ENCODE data around the gene BAZ2A. TPM values are rescaled to one million over a fixed set of nuclear protein-coding genes. Genes with fewer than 3 reads are reported as not detected.
"Not testable (repeated sequence)": the region's sequence is repeated elsewhere in the genome, so short reads cannot be mapped to it uniquely, and the experiment has no call there.

The BAZ2A gene
- total RNA-seq, 1 experiment from 2014 or later, result 7.4 TPM

GRCh38 chr12:56602239-56602638 lies 27.9 kb downstream of the BAZ2A start:
- in situ Hi-C loops (cut with HindIII; ENCODE audit: low sequenced_read_pairs), result no loop called here

GRCh38 chr12:56601503-56601902 lies 28.6 kb downstream of the BAZ2A start:
- DNase-seq (ENCODE audit: low spot score), result peak; percentile 67
- in situ Hi-C loops (cut with HindIII; ENCODE audit: low sequenced_read_pairs), result no loop called here

More at GRCh38 chr12:56602239-56602638, 27.9 kb downstream of the BAZ2A start:
- no peak for DNase-seq (ENCODE audit: low spot score)

GRCh38 chr12:56600753-56601152 lies 29.4 kb downstream of the BAZ2A start:
- DNase-seq (ENCODE audit: low spot score), result no peak
- in situ Hi-C loops (cut with HindIII; ENCODE audit: low sequenced_read_pairs), result no loop called here

- DNase-seq (ENCODE audit: low spot score), result no peak
- in situ Hi-C loops (cut with HindIII; ENCODE audit: low sequenced_read_pairs), result no loop called here
These were observed 30.3 kb downstream of the BAZ2A start for GRCh38 chr12:56599797-56600196.

- DNase-seq (ENCODE audit: low spot score), result no peak
- in situ Hi-C loops (cut with HindIII; ENCODE audit: low sequenced_read_pairs), result no loop called here
These were observed 31.1 kb downstream of the BAZ2A start for GRCh38 chr12:56599041-56599440.

- in situ Hi-C loops (cut with HindIII; ENCODE audit: low sequenced_read_pairs), result no loop called here
These were observed 33.3 kb downstream of the BAZ2A start for GRCh38 chr12:56596815-56597214.

GRCh38 chr12:56593909-56594621 lies 36.1 kb downstream of the BAZ2A start:
- in situ Hi-C loops (cut with HindIII; ENCODE audit: low sequenced_read_pairs), result no loop called here
- peak; percentile 58 for DNase-seq (ENCODE audit: low spot score)

More at GRCh38 chr12:56596815-56597214, 33.3 kb downstream of the BAZ2A start:
- DNase-seq (ENCODE audit: low spot score), result no peak

- no peak for DNase-seq (ENCODE audit: low spot score)
- in situ Hi-C loops (cut with HindIII; ENCODE audit: low sequenced_read_pairs), result no loop called here
These were observed 38.2 kb downstream of the BAZ2A start for GRCh38 chr12:56591961-56592360.

- in situ Hi-C loops (cut with HindIII; ENCODE audit: low sequenced_read_pairs), result no loop called here
- no peak for DNase-seq (ENCODE audit: low spot score)
These were observed 39.0 kb downstream of the BAZ2A start for GRCh38 chr12:56591126-56591525.

GRCh38 chr12:56590237-56590830 lies 39.8 kb downstream of the BAZ2A start:
- no peak for DNase-seq (ENCODE audit: low spot score)
- in situ Hi-C loops (cut with HindIII; ENCODE audit: low sequenced_read_pairs), result no loop called here

GRCh38 chr12:56589783-56590182 lies 40.3 kb downstream of the BAZ2A start:
- in situ Hi-C loops (cut with HindIII; ENCODE audit: low sequenced_read_pairs), result no loop called here
- DNase-seq (ENCODE audit: low spot score), result no peak

- in situ Hi-C loops (cut with HindIII; ENCODE audit: low sequenced_read_pairs), result no loop called here
- no peak for DNase-seq (ENCODE audit: low spot score)
These were observed 45.0 kb downstream of the BAZ2A start for GRCh38 chr12:56585098-56585497.

- DNase-seq (ENCODE audit: low spot score), result no peak
- in situ Hi-C loops (cut with HindIII; ENCODE audit: low sequenced_read_pairs), result no loop called here
These were observed 48.5 kb downstream of the BAZ2A start for GRCh38 chr12:56581418-56582145.

- in situ Hi-C loops (cut with HindIII; ENCODE audit: low sequenced_read_pairs), result no loop called here
- DNase-seq (ENCODE audit: low spot score), result no peak
These were observed 51.1 kb downstream of the BAZ2A start for GRCh38 chr12:56578983-56579546.

- in situ Hi-C loops (cut with HindIII; ENCODE audit: low sequenced_read_pairs), result not testable (repeated sequence)
These were observed 52.9 kb downstream of the BAZ2A start for GRCh38 chr12:56577248-56577647.

GRCh38 chr12:56574210-56574609 lies 55.9 kb downstream of the BAZ2A start:
- in situ Hi-C loops (cut with HindIII; ENCODE audit: low sequenced_read_pairs), result no loop called here
- DNase-seq (ENCODE audit: low spot score), result no peak

More at GRCh38 chr12:56577248-56577647, 52.9 kb downstream of the BAZ2A start:
- not testable (repeated sequence) for DNase-seq (ENCODE audit: low spot score)

- no peak for DNase-seq (ENCODE audit: low spot score)
- in situ Hi-C loops (cut with HindIII; ENCODE audit: low sequenced_read_pairs), result no loop called here
These were observed 57.8 kb downstream of the BAZ2A start for GRCh38 chr12:56572288-56572687.

GRCh38 chr12:56571121-56571520 lies 59.0 kb downstream of the BAZ2A start:
- in situ Hi-C loops (cut with HindIII; ENCODE audit: low sequenced_read_pairs), result no loop called here
- no peak for DNase-seq (ENCODE audit: low spot score)

GRCh38 chr12:56568146-56568545 lies 62.0 kb downstream of the BAZ2A start:
- no peak for DNase-seq (ENCODE audit: low spot score)
- in situ Hi-C loops (cut with HindIII; ENCODE audit: low sequenced_read_pairs), result no loop called here

Measured in G401 (cell line).